GM19468 (cell line): ENCODE data around the gene CCND2.
"Not testable (repeated sequence)": the region's sequence is repeated elsewhere in the genome, so short reads cannot be mapped to it uniquely, and the experiment has no call there.

Source experiments
- ATAC-seq: cut with Tn5 transposase; IDR thresholded peaks from one replicate; pipeline ENCODE4 v1.9.1; 2021; ENCODE audit warnings: mild to moderate bottlenecking, moderate library complexity, moderate number of reproducible peaks; ENCODE audit not compliant: unreplicated experiment; ENCODE audit errors: extremely low read depth

Gene CCND2

DNA sequence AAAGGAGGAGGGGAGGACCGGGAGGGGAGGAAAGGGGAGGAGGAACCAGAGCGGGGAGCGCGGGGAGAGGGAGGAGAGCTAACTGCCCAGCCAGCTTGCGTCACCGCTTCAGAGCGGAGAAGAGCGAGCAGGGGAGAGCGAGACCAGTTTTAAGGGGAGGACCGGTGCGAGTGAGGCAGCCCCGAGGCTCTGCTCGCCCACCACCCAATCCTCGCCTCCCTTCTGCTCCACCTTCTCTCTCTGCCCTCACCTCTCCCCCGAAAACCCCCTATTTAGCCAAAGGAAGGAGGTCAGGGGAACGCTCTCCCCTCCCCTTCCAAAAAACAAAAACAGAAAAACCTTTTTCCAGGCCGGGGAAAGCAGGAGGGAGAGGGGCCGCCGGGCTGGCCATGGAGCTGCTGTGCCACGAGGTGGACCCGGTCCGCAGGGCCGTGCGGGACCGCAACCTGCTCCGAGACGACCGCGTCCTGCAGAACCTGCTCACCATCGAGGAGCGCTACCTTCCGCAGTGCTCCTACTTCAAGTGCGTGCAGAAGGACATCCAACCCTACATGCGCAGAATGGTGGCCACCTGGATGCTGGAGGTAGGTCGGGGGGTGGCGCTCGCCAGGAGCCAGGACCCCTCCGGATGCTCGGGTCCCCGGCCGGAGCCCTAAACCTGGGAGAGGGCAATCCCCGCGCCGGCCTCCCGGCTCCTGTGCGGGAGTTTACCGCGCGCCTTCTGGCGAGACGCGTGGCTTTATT, at the start of gene CCND2:
Gene CCND2, plus strand, starts transcription at position 111 of the 744 bp plus-strand sequence. Its CDS starts 279 bp downstream, at position 390.
- ATAC-seq = no peak

- no peak for ATAC-seq
Measured at GRCh38 chr12:4224206-4224889, 49.2 kb upstream of the CCND2 start.

GRCh38 chr12:4225571-4225970, 48.0 kb upstream of the CCND2 start:
- no peak for ATAC-seq

- no peak for ATAC-seq
Measured at GRCh38 chr12:4227046-4227445, 46.5 kb upstream of the CCND2 start.

GRCh38 chr12:4228122-4228580, 45.4 kb upstream of the CCND2 start:
- no peak for ATAC-seq

DNA sequence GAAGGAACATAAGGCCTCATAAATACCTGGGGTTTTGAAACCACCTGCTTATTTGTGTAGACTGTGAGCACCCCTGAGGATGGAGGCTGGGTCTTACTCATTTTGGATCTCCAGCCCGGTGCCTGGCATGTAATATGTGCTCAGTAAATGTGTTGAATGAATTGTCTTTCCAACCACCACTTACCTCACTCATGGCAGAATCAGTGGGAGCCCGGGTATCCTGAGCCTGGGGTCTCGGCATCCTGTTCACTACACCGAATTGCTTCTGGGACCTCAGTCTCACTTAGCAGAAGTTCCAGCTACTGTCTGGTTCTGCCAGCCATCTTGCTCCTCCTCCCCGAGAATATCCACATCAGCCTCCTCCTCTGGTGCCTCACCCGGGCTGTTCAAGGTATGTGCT, 43.0 kb upstream of the CCND2 start:
- ATAC-seq = no peak

DNA sequence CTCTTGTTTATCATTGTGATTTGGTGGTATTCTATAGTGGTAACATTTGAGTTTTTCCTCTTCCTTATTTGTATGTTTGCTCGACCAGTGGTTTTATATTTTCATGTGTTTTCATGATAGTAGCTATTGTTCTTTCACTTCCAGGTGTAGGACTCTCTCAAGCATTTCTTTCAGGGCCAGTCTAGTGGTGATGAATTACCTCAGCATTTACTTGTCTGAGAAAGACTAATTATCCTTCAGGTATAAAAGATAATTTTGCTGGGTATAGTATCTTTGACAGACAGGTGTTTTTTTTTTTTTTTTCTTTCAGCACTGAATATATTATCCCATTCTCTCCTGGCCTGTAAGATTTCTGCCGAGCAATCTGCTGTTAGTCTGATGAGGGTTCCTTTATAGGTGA, 35.0 kb upstream of the CCND2 start:
- ATAC-seq = no peak

- no peak for ATAC-seq
Measured at GRCh38 chr12:4239746-4240145, 33.8 kb upstream of the CCND2 start.

DNA sequence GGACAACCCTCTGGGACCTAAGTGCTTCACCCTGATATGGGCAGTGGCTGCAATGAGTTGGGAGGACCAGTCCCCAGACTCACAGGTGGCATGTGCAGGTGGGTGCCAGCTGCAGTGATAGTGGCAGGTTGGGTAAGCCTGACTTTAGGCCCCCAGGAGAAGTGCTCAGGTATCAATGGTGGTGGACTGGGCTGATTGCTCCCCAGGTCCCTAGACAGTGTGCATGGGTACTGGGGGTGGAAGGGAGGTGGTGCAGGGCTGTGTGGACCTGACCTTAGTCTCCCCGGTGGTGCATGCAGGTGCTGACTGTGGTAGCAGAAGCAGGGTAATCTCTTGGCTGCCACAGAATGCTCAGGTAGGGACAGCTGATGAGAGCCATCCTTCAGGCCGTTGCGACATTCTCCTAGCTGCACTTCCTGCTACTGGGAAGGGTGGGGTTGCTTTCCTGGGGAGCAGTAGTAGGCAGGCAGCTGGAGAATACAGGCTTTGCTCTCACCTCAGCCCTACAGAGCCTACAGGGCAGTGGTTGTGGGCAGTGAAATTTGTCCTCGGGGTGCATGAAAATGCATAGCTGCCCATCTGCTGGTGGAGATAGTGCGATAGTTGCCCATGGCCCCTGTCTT, 33.3 kb upstream of the CCND2 start:
- ATAC-seq = no peak

DNA sequence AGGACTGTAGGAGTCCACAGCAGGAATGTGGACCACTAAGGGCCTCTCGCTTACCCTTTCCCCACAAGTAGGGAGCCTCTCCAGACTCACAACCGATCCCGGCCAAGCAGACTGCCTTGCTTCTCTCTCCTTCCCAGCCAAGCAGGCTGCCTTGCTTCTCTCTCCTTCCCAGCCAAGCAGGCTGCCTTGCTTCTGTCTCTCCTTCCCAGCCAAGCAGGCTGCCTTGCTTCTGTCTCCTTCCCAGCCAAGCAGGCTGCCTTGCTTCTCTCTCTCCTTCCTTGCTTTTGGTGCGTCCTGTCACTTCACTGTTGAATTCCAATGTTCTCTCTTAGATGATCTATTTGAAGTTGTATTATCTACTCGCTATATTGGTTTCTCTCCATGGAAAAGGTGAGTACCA, 32.6 kb upstream of the CCND2 start:
- no peak for ATAC-seq

DNA sequence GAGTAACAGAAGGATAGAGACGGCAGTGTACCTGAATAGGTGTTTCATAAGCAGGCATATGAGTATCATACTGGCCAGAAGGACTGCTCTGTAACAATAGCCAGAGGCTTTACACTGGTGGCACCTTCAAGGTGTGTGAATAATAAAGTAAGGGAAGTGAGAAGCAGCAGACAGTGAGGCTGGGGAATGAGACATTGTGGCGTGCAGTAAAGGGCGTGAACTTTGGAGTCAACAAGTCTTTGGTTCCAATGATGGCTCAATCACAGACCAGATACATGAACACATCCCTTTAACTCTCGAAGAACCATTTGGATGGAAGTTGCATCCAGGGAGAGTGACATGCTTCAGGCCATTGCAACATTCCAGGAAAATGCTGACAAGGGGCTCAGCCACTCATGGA, 32.0 kb upstream of the CCND2 start:
- no peak for ATAC-seq

- ATAC-seq = no peak
Measured at GRCh38 chr12:4242595-4242994, 31.0 kb upstream of the CCND2 start.

DNA sequence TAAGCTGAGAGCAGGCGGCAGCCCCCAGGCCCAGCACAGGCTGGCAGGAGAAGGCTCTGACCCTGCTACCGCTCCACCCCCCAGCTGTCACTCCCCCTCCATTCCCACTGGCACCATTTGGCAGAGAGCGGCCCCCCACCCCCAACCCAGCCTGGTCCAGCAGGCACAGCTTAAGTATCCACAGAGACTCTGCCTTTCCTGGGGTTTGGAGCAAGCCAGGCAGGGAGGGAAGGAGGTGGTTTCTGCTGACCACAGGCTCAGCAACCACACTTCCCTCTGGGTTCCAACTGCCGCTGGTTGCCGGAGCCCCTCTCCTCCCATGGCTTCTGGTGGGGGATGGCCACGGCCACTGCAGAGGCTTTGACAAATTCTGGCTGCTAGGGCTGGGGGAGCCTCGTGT, 30.5 kb upstream of the CCND2 start:
- no peak for ATAC-seq

GRCh38 chr12:4243491-4244100, 30.0 kb upstream of the CCND2 start:
- ATAC-seq = not testable (repeated sequence)

DNA sequence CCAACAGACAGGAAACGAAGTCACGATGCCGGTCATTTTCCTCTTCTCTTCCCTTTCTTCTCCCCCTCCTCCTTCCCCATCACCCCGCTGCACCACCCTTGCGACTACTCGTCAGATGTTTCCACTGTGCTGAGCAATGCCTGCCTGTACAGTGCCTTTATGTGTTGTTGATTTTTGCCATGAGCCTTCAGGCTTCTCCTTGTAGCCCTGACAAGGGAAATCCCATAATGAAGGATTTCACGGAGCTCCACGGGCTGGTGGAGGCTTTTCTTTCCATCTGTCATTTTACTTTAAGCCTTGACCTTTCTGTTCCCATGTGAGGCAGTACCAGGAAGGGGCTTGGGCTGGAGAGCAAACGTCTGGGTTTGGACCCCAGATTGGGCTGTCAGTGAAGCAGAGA, 28.7 kb upstream of the CCND2 start:
- no peak for ATAC-seq

- no peak for ATAC-seq
Measured at GRCh38 chr12:4245446-4245845, 28.1 kb upstream of the CCND2 start.

- no peak for ATAC-seq
Measured at GRCh38 chr12:4246116-4246515, 27.4 kb upstream of the CCND2 start.

- ATAC-seq = no peak
Measured at GRCh38 chr12:4250691-4251090, 22.9 kb upstream of the CCND2 start.

GRCh38 chr12:4251216-4251891, 22.2 kb upstream of the CCND2 start:
- no peak for ATAC-seq

GRCh38 chr12:4251967-4252366, 21.6 kb upstream of the CCND2 start:
- no peak for ATAC-seq
